SU-DHL-6 (cell line): ENCODE results near the gene PKD2.

ENCODE experiments used
- H2AFZ ChIP-seq: fragments of 200-600 bp; sonication (generic); 2 replicates; pipeline ENCODE4 v1.6.1; 2014; ENCODE audit warnings: low read depth, mild to moderate bottlenecking, moderate library complexity, mixed read lengths, antibody characterized with exemption, low read length; ENCODE audit not compliant: severe bottlenecking
- H3F3A ChIP-seq: fragments of 200-600 bp; shearing (Covaris generic); 2 replicates; pipeline ENCODE4 v1.6.0; 2016; ENCODE audit warnings: antibody characterized with exemption, mild to moderate bottlenecking; ENCODE audit not compliant: insufficient read depth
- H3K27ac ChIP-seq: fragments of 200-600 bp; sonication (generic); 2 replicates; pipeline ENCODE4 v1.5.1; 2016; ENCODE audit warnings: low read depth, mild to moderate bottlenecking, low read length, moderate library complexity, mixed read lengths
- H3K27me3 ChIP-seq: fragments of 200-600 bp; sonication (generic), shearing (Covaris generic); 2 replicates; pipeline ENCODE4 v1.6.0; 2014; ENCODE audit warnings: mild to moderate bottlenecking, low read length
- H3K36me3 ChIP-seq: fragments of 200-600 bp; sonication (generic); 2 replicates; pipeline ENCODE4 v1.6.1; 2014; ENCODE audit warnings: mild to moderate bottlenecking, low read length, mixed read lengths
- H3K4me2 ChIP-seq: fragments of 300-600, 200-600 bp; shearing (Covaris generic), sonication (generic); 2 replicates; pipeline ENCODE4 v1.6.0; 2014; ENCODE audit warnings: low read length, low read depth, mild to moderate bottlenecking; ENCODE audit not compliant: poor library complexity, severe bottlenecking
- H3K4me3 ChIP-seq: fragments of 200-600 bp; sonication (generic); 2 replicates; pipeline ENCODE4 v1.5.1; 2014; ENCODE audit warnings: antibody characterized with exemption, low read length, mild to moderate bottlenecking, mixed read lengths; ENCODE audit not compliant: insufficient read depth, poor library complexity, severe bottlenecking
- H3K79me2 ChIP-seq: fragments of 200-600 bp; sonication (generic); 2 replicates; pipeline ENCODE4 v1.6.1; 2014; ENCODE audit warnings: mild to moderate bottlenecking, low read length, moderate library complexity; ENCODE audit not compliant: insufficient read depth
- H3K9ac ChIP-seq: fragments of 200-600 bp; sonication (generic); 2 replicates; pipeline ENCODE4 v1.7.0; 2014; ENCODE audit warnings: mild to moderate bottlenecking, low read length
- H3K9me2 ChIP-seq: fragments of 200-600 bp; sonication (generic); replicated peaks from 2 replicates; pipeline ENCODE4 v1.6.1; 2014; ENCODE audit warnings: low read length; ENCODE audit not compliant: insufficient read depth
- H3K9me3 ChIP-seq: fragments of 200-600 bp; sonication (generic); 2 replicates; pipeline ENCODE4 v1.6.1; 2014; ENCODE audit warnings: low read length, mixed read lengths; ENCODE audit not compliant: insufficient read depth
- H4K20me1 ChIP-seq: fragments of 200-600 bp; sonication (generic); 2 replicates; pipeline ENCODE4 v1.6.1; 2014; ENCODE audit warnings: low read depth, mild to moderate bottlenecking, antibody characterized with exemption, low read length, moderate library complexity, mixed read lengths
- EZH2phosphoT487 ChIP-seq: fragments of 200-600 bp; sonication (generic), shearing (Covaris generic); conservative IDR thresholded peaks from 2 replicates; pipeline ENCODE4 v1.6.1; 2018; ENCODE audit warnings: mild to moderate bottlenecking, antibody characterized with exemption, low read length, moderate library complexity, mixed read lengths
- TF ChIP-seq, protein P1 (sequence below): fragments of 200-600 bp; sonication (generic); IDR thresholded peaks from one replicate; pipeline ENCODE4 v1.5.1; 2017; ENCODE audit warnings: antibody characterized with exemption, mild to moderate bottlenecking, low read length, moderate library complexity; ENCODE audit not compliant: insufficient read depth, poor library complexity, severe bottlenecking

PKD2 gene

DNA sequence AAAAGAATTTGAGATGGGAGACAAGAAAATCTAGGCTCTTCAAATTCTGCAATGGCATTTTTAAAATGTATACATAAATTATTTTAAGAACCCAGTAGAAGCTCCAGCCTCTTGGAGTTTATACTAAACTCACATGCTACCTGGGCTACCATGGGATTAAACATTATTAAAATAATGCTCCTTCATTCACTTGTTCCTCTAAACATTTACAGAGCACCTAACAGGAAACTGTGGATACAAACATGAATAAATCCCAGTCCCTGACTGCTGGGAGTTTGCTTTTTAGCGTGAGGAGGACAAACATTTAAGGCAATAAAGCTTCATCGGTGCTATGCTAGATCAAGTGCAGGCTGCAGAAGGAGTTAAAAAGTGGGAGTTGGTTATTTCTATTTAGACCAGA, 37.3 kb upstream of the PKD2 start:
- TF ChIP-seq, protein P1, sequence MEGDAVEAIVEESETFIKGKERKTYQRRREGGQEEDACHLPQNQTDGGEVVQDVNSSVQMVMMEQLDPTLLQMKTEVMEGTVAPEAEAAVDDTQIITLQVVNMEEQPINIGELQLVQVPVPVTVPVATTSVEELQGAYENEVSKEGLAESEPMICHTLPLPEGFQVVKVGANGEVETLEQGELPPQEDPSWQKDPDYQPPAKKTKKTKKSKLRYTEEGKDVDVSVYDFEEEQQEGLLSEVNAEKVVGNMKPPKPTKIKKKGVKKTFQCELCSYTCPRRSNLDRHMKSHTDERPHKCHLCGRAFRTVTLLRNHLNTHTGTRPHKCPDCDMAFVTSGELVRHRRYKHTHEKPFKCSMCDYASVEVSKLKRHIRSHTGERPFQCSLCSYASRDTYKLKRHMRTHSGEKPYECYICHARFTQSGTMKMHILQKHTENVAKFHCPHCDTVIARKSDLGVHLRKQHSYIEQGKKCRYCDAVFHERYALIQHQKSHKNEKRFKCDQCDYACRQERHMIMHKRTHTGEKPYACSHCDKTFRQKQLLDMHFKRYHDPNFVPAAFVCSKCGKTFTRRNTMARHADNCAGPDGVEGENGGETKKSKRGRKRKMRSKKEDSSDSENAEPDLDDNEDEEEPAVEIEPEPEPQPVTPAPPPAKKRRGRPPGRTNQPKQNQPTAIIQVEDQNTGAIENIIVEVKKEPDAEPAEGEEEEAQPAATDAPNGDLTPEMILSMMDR = no peak
- no peak for TF ChIP-seq EZH2phosphoT487
- no peaks in the 10 kb centered on the region for H3K36me3 ChIP-seq
- H3K4me2 ChIP-seq = no peak overlapping the region

DNA sequence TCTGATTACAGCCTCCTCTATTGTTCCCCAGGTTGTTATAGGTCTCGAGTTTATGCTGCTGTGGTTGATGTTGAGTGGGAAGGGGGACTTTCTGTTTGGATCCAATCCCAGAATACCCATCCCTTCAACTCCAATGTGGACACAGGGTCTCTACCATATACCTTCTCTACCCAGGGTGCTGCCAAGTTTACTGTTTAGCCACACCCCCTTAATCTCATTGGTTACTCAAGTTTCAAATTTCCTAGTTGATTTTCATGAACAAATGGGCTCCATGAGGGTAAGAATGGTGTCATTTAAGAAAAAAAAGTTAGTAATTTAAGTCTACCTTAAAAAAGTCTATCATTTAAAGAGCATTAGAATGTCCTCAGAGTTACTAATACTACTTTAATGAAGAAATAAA, 35.6 kb upstream of the PKD2 start:
- Histone ChIP-seq H3K9me2 (no peaks in the 10 kb centered on the region), H3K27me3 (no peaks in the 10 kb centered on the region), H3K4me3 (no peak overlapping the region), H3F3A (no peaks in the 10 kb centered on the region), H3K9me3 (no peaks in the 10 kb centered on the region), H3K4me2 (no peak overlapping the region), H3K27ac (no peak overlapping the region), H2AFZ (no peak overlapping the region), H3K9ac (no peak overlapping the region), H3K79me2 (no peaks in the 10 kb centered on the region), H3K36me3 (no peaks in the 10 kb centered on the region), H4K20me1 (no peaks in the 10 kb centered on the region)
- TF ChIP-seq, protein P1 = no peak
- no peak for TF ChIP-seq EZH2phosphoT487

More for the DNA sequence above, 37.3 kb upstream of the PKD2 start:
- Histone ChIP-seq H3K9ac (no peak overlapping the region), H3K9me3 (no peaks in the 10 kb centered on the region), H4K20me1 (no peaks in the 10 kb centered on the region), H3K27ac (no peak overlapping the region), H2AFZ (no peak overlapping the region), H3K4me3 (no peak overlapping the region), H3F3A (no peaks in the 10 kb centered on the region), H3K27me3 (no peaks in the 10 kb centered on the region), H3K9me2 (no peaks in the 10 kb centered on the region), H3K79me2 (no peaks in the 10 kb centered on the region)

DNA sequence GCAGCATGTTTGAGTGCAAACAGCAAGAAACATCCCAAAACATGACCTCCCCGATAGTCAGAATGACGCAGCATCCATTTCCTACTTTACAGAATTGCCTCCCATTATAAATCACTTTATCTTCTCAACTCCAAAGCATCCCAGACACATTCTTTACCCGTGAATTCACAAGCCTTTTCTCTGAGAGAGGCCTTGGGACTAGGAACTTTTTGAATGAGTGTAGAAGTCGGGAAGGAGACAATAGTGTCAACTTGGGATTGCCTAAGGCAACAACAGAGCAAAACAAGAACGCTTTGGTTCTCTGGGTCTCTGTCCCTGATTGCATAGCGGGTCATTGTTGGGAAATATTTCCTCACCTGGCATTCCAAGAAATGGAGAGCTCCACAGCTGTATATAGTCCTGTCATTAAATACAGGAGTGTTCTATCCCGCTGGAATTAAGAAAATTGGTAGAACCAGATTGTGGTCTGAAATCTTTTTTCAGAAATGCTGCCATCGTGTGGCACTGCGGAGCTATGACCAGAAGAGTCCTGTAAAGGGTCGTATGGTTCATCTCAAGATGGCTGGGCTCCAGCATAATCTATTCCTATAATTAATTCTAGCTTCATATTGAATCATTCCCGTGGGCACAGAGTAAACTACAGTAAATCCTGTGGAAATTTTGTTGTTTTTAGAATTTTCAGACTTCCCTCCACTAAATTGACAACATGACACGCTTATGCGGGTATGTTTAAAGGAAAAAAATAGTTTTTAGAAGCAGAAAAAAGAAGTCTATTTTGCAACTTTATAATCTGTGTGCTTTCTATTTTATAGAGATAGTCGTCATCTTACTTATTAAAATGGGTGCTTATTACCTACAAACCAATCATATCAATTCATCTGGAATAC, 33.9 kb upstream of the PKD2 start:
- Histone ChIP-seq H3K9ac (no peak overlapping the region), H3K9me2 (no peaks in the 10 kb centered on the region), H3F3A (no peaks in the 10 kb centered on the region), H3K9me3 (no peaks in the 10 kb centered on the region), H3K36me3 (no peaks in the 10 kb centered on the region), H3K4me2 (no peak overlapping the region), H3K79me2 (no peaks in the 10 kb centered on the region), H2AFZ (no peak overlapping the region), H3K27me3 (no peaks in the 10 kb centered on the region), H3K4me3 (no peak overlapping the region), H4K20me1 (no peaks in the 10 kb centered on the region), H3K27ac (no peak overlapping the region)
- no peak for TF ChIP-seq EZH2phosphoT487
- TF ChIP-seq, protein P1 = peak; percentile 33
